NT2/D1 (cell line): ENCODE data around the gene RPGRIP1L.

Source experiments
- DNase-seq: peaks from one replicate; pipeline ENCODE4 v3.0.0-alpha.2; 2011; ENCODE audit warnings: low read depth, low spot score
- H3K27me3 ChIP-seq: 2 replicates; pipeline ENCODE4 v1.6.0; 2011; ENCODE audit warnings: mild to moderate bottlenecking; ENCODE audit not compliant: insufficient read length, insufficient read depth
- H3K36me3 ChIP-seq: 2 replicates; pipeline ENCODE4 v1.6.1; 2011; ENCODE audit warnings: mild to moderate bottlenecking, low read length, mixed read lengths; ENCODE audit not compliant: insufficient read depth, insufficient read length
- H3K4me1 ChIP-seq: 2 replicates; pipeline ENCODE4 v1.5.1; 2011; ENCODE audit not compliant: insufficient read depth, insufficient read length
- H3K4me3 ChIP-seq: 2 replicates; pipeline ENCODE4 v1.5.1; 2011; ENCODE audit warnings: low read depth; ENCODE audit not compliant: insufficient read length
- H3K9ac ChIP-seq: 2 replicates; pipeline ENCODE4 v1.6.0; 2011; ENCODE audit warnings: low read depth; ENCODE audit not compliant: insufficient read length
- H3K9me3 ChIP-seq: 2 replicates; pipeline ENCODE4 v1.5.1; 2011; ENCODE audit warnings: mild to moderate bottlenecking, low read length; ENCODE audit not compliant: insufficient read depth
- SUZ12 ChIP-seq: IDR thresholded peaks from 2 replicates; pipeline ENCODE4 v1.6.1; 2011; ENCODE audit not compliant: insufficient read length, insufficient read depth; ENCODE audit errors: extremely low read depth
- YY1 ChIP-seq: IDR thresholded peaks from 2 replicates; pipeline ENCODE4 v1.6.1; 2011; ENCODE audit not compliant: insufficient read length, insufficient read depth
- ZNF274 ChIP-seq: IDR thresholded peaks from 2 replicates; pipeline ENCODE4 v1.6.1; 2011; ENCODE audit warnings: mild to moderate bottlenecking, low read depth, low read length

The RPGRIP1L gene

GRCh38 chr16:53703590-53704444 is at the start of gene RPGRIP1L, which contains the start of gene FTO:
Gene RPGRIP1L (minus strand): TSS chr16:53703859. CDS start chr16:53700723, 3,136 bp downstream.
Gene FTO (plus strand): TSS chr16:53704156.
- Histone ChIP-seq H3K9ac (peak within 1 kb of the TSS; percentile 90), H3K9me3 (no peaks in the 10 kb centered on the region), H3K36me3 (peaks cover 26% of the 10 kb centered on the region), H3K4me1 (no peaks in the 10 kb centered on the region), H3K27me3 (no peaks in the 10 kb centered on the region), H3K4me3 (peak within 1 kb of the TSS; percentile 71)
- TF ChIP-seq YY1 (peak; percentile 95), ZNF274 (no peak), SUZ12 (no peak)
- peak; percentile 98 for DNase-seq

DNA sequence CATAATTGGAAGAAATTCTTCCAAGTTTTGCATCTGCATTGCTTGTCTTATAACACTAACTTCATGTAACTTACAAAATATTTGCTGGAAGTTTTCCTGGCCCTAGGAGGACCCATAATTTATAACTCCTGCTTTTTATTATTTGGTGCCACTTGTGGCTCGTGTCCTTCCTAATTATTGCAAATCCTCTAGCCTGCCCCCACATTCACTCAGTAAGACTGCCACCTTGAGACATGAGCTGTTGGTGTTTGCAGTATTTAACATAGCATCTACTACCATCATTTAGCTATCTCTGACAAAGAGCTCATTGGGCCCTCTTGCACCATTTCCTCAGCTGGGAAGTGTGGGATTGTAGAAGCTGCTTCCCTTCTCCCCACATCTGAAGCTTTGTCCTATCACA is 49.8 kb upstream of the RPGRIP1L start:
- Histone ChIP-seq H3K36me3 (no peaks in the 10 kb centered on the region), H3K9ac (no peak overlapping the region), H3K4me1 (peaks cover 3% of the 10 kb centered on the region), H3K27me3 (no peaks in the 10 kb centered on the region), H3K4me3 (no peak overlapping the region), H3K9me3 (no peaks in the 10 kb centered on the region)
- TF ChIP-seq ZNF274 (no peak), YY1 (no peak), SUZ12 (no peak)
- DNase-seq: no peak

DNA sequence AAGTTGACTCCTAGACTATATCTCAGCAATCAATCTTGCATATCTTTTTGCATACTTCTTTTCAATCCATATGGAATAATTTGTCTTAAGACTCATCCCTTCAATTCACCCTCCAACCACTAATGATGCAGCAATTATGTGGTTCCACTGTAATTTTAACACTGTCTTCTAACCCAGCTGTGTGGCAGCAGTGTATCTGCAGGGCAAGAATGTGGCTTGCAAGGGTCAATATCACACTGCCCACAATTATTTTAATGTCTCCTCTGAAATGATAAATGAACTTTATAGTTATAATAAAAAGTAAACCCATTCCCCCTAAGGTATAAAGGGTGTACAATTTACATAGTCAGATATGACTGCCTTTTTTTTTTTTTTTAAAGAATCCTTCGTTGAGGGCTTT is 48.9 kb upstream of the RPGRIP1L start:
- no peak overlapping the region for H3K4me3 ChIP-seq
- TF ChIP-seq SUZ12 (no peak), YY1 (no peak), ZNF274 (no peak)
- DNase-seq: no peak
- no peaks in the 10 kb centered on the region for H3K36me3 ChIP-seq
- H3K4me1 ChIP-seq: peaks cover 3% of the 10 kb centered on the region
- no peaks in the 10 kb centered on the region for H3K27me3 ChIP-seq
- H3K9me3 ChIP-seq: no peaks in the 10 kb centered on the region
- H3K9ac ChIP-seq: no peak overlapping the region

GRCh38 chr16:53745753-53746266 is 42.2 kb upstream of the RPGRIP1L start:
- Histone ChIP-seq H3K4me1 (no peaks in the 10 kb centered on the region), H3K9ac (no peak overlapping the region), H3K27me3 (no peaks in the 10 kb centered on the region), H3K9me3 (0 out of 2 replicates have a peak, but pooled peaks cover 6% of the 10 kb centered on the region), H3K36me3 (no peaks in the 10 kb centered on the region), H3K4me3 (no peak overlapping the region)
- no peak for TF ChIP-seq SUZ12
- TF ChIP-seq YY1: no peak
- no peak for TF ChIP-seq ZNF274
- DNase-seq: no peak

DNA sequence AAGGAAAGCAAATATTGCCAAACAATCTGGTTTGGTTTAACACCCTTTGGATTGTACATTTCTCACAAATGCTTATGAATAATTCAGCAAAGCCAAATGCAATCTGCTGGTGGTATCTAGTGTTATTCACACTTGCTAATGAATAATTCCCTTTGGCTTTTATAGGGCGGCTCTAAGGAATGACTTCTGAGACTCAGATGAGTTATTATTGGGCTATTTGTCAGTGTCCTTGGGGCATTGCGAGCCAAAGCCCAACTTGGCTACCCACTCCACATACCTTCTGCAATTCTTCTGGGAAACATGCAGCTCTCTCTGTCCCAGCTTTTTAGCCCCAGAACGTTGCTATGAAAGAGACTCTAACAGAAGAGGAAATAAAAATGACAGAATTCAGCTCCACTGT is 41.4 kb upstream of the RPGRIP1L start:
- 0 out of 2 replicates have a peak, but pooled peaks cover 6% of the 10 kb centered on the region for H3K9me3 ChIP-seq
- no peaks in the 10 kb centered on the region for H3K4me1 ChIP-seq
- no peak for TF ChIP-seq ZNF274
- TF ChIP-seq YY1: no peak
- no peak for TF ChIP-seq SUZ12
- no peak for DNase-seq
- no peak overlapping the region for H3K4me3 ChIP-seq
- no peaks in the 10 kb centered on the region for H3K27me3 ChIP-seq
- H3K9ac ChIP-seq: no peak overlapping the region
- no peaks in the 10 kb centered on the region for H3K36me3 ChIP-seq

DNA sequence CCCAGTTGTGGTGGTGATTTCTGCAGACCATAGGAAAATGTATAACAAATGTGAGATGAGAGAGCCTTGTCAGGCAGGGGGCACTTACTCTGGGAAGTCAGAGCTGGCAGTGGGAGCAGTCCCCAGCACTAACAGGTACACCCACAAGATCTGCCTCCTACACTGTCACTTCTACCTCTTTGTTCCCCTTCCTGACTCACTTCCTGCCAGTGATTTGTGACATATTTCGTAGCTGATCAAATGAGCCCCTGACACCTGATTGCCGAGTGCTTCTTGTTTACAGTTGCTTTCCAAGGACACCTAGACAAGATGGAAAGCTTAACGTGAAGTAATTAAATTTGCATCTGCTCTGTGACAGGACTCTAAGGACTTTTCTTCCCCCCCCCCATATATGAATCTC is 40.8 kb upstream of the RPGRIP1L start:
- Histone ChIP-seq H3K9me3 (0 out of 2 replicates have a peak, but pooled peaks cover 6% of the 10 kb centered on the region), H3K4me1 (no peaks in the 10 kb centered on the region), H3K9ac (no peak overlapping the region), H3K27me3 (no peaks in the 10 kb centered on the region), H3K36me3 (no peaks in the 10 kb centered on the region), H3K4me3 (no peak overlapping the region)
- TF ChIP-seq YY1: no peak
- no peak for TF ChIP-seq ZNF274
- no peak for TF ChIP-seq SUZ12
- no peak for DNase-seq

- Histone ChIP-seq H3K9ac (no peak overlapping the region), H3K4me1 (no peaks in the 10 kb centered on the region), H3K27me3 (no peaks in the 10 kb centered on the region), H3K36me3 (no peaks in the 10 kb centered on the region), H3K9me3 (0 out of 2 replicates have a peak, but pooled peaks cover 6% of the 10 kb centered on the region), H3K4me3 (no peak overlapping the region)
- DNase-seq: peak; percentile 25
- no peak for TF ChIP-seq SUZ12
Measured at GRCh38 chr16:53743149-53743566, 39.5 kb upstream of the RPGRIP1L start.
